Posterior vena cava (tissue), 2 donors: ENCODE data around the gene ZC3H14. TPM values are rescaled to one million over a fixed set of nuclear protein-coding genes. Genes with fewer than 3 reads are reported as not detected.

ENCODE experiments used
- DNase-seq: peaks from one replicate; pipeline ENCODE4 v3.0.0-alpha.2; 2020; ENCODE audit warnings: low spot score
- intact Hi-C, 2 donors: fragments of 100-400 bp; cut with DNase I; formaldehyde crosslinking; loops; one replicate each; pipeline versions ENCODE4 v1.14.1 to v1.14.2; 2022 to 2023
- total RNA-seq, 2 donors: library from RNA; stranded (reverse); fragmentation: NEBNext Ultra II Directional; extraction: Animal tissue kit (Norgen Biotek cat#: 25700); gene quantifications; one replicate each; pipeline ENCODE4 v1.2.1, GENCODE V29; 2021
- donor health status: DM: yes; HTN: yes; CAD: no.
- donor health status: DM: yes; HTN: yes; CAD: no.

The ZC3H14 gene
- total RNA-seq, 2 donors from 2014 or later, result 42.6 to 42.7 TPM

GRCh38 chr14:88597038-88597437 lies 34.2 kb downstream of the ZC3H14 start:
- intact Hi-C loops, result no loop called here
- DNase-seq, result no peak

GRCh38 chr14:88597601-88598000 lies 34.8 kb downstream of the ZC3H14 start:
- DNase-seq, result no peak
- intact Hi-C loops, result no loop called here

GRCh38 chr14:88598097-88598675 lies 35.3 kb downstream of the ZC3H14 start:
- intact Hi-C loops, result no loop called here

DNA sequence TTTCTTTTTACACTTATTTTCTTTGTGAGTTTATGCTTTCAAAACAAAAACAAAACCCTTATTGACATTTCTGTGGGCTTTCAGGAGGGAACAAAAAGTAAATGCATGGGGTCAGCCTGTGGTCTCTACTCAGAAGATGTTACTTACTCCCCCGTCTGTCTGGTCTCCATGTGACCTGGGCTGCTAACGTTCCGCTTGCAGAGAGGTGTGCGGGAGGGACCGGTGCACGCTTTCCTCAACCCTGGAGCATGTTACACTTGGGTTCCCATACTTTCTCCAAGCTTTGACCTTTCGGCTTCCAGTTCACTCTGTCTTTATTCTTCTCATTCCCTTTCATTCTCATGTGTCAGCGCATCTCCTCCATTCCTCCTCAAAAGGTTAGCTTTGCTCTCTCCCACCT lies 36.5 kb downstream of the ZC3H14 start:
- no peak for DNase-seq
- intact Hi-C loops, result no loop called here

More at GRCh38 chr14:88598097-88598675, 35.3 kb downstream of the ZC3H14 start:
- DNase-seq, result no peak

DNA sequence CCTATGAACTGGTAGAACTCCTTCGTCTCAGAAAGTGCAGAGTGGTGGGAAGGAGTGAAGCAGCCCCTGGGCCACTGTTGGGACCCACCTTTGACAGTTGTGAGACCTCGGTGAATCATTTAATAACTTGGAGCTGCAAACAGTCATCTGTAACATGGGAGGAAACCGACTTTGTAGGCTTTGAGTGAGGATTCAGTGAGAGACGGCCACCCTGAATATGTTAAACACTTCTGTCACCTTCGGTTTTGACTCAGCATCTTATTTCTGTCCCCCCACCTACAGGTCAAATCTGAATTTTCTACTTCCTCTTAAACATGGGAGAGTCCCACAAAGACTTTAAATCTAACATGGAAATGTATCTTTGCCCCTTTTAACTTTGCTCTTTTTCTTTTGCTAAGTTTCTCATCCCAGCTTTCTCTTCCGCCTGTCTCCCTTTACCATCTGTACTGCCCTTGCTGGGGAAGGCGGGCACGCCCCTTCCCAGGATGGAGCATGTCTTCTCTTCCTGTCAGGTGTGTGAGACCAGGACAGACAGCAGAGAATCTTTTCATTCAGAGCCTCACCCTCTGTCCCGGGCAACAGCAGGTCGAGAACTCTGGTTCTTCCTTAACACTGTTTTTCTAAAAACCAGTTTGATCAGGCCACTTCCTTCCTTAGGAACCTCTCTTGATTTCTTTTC lies 37.1 kb downstream of the ZC3H14 start:
- no peak for DNase-seq
- intact Hi-C loops, result no loop called here

DNA sequence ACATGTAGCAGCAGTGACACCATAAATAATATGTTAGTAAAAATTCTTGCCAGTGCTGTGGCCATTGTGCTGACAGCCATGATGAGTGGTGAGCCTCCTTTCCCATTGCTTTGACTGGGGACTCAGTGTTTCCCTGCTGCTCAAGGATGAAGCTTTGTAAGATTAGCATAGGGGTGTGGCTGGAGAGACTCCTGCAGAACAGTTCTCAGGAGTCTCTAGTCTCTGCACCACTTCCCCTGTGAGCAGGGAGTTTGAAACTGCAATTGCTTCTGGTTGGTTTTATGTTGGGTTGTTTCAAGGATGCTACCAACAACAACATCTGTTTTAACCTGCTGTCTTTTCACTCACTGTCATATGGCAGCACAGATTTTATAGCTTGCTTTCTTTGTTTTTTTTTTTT lies 41.4 kb downstream of the ZC3H14 start:
- intact Hi-C loops, result no loop called here
- no peak for DNase-seq

DNA sequence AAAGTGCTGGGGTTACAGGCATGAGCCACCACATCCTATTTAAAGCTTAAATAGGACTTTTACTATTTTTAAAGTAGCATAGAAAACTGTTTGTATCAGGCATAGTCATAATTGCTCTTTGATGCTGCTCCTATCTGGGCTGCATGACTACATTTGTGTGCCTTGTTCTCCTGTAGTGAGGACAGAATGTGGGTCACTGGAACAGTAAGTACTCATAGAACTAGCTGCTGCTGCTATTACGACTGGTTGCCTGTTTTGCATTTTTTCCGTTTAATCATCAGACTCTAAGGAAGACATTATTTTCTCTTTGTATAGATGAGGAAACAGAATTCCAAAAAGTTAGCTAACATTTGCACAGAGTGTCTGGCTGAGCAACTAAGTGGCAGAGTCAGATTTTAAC lies 42.8 kb downstream of the ZC3H14 start:
- no peak for DNase-seq
- intact Hi-C loops, result no loop called here

DNA sequence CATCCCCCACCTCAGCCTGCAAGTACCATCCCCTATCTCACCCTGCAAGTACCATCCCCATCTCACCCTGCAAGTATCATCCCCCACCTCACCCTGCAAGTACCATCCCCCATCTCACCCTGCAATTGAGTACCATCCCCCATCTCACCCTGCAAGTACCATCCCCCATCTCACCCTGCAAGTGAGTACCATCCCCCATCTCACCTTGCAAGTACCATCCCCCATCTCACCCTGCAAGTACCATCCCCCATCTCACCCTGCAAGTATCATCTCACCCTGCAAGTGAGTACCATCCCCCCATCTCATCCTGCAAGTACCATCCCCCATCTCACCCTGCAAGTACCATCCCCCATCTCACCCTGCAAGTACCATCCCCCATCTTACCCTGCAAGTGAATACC lies 45.0 kb downstream of the ZC3H14 start:
- no peak for DNase-seq
- intact Hi-C loops, result no loop called here

- intact Hi-C loops, result loop anchor here in 1 of 2 donors (2.0 kb wide), 1 partner anchor 39 kb away; no protein-coding TSS in a partner anchor
- no peak for DNase-seq
Measured at GRCh38 chr14:88611878-88612277, 49.0 kb downstream of the ZC3H14 start.

DNA sequence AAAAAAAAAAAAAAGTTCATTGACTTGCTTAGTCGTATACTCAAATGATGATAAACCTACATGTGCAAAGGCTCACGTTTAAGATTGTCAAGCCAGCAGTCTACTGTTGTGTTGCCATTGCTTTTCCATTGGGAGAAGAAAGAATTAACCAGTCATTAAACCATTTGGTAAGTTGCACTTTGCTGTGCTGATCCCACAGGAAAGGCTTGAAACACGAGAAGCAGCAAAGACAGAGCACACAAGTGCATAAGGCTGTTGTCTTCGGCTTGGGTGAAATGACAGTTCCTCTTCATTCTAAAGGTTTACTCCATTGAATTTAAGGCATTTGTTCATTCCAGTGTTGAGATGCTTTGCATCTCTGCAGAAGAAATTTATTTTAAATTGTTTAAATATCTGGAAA lies 50.1 kb downstream of the ZC3H14 start:
- intact Hi-C loops, result loop anchor here in 1 of 2 donors (2.0 kb wide), 1 partner anchor 40 kb away; no protein-coding TSS in a partner anchor
- DNase-seq, result no peak

DNA sequence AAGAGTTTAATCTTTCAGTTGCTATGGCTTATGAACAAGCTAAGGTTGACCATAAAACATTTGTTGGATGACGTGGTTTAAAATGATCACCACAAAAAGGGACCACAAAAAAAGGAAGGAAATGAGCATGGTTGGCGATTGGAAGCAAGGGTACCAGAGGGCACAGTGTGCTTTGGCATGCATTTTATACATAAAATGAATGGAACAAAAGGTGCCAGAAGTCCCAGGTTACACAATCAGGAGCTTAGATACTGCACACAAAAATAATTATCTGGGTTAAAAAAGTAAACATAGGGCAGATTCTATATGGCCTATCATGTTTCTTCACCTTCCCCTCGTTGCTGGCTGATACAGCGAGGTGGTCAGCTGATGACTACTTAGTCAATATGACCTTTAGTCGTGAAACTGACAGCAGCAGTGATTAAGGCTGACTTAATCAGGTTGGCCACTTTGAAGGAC lies 50.7 kb downstream of the ZC3H14 start:
- no peak for DNase-seq
- intact Hi-C loops, result loop anchor here in 1 of 2 donors (2.0 kb wide), 1 partner anchor 41 kb away; no protein-coding TSS in a partner anchor

- DNase-seq, result no peak
- intact Hi-C loops, result no loop called here
Measured at GRCh38 chr14:88614218-88614907, 51.5 kb downstream of the ZC3H14 start.

- intact Hi-C loops, result no loop called here
- DNase-seq, result no peak
Measured at GRCh38 chr14:88616697-88617096, 53.9 kb downstream of the ZC3H14 start.

DNA sequence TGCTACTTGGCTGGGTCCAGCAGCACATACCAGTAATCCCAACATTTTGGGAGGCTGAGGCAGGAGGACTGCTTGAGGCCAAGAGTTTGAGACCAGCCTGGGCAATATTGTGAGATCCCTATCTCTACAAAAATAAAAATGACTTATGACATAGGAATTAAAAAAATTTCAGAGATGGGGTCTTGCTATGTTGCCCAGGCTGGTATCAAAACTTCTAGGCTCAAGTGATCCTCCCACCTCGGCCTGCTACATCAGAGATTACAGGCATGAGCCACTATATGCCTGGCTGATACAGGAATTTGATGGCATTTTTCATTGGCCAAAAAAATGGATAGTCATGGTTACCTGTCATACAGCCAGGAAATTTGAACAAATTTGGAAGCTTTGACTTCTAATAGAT lies 54.6 kb downstream of the ZC3H14 start:
- intact Hi-C loops, result no loop called here
- no peak for DNase-seq

- intact Hi-C loops, result no loop called here
- DNase-seq, result no peak
Measured at GRCh38 chr14:88618476-88618875, 55.6 kb downstream of the ZC3H14 start.

DNA sequence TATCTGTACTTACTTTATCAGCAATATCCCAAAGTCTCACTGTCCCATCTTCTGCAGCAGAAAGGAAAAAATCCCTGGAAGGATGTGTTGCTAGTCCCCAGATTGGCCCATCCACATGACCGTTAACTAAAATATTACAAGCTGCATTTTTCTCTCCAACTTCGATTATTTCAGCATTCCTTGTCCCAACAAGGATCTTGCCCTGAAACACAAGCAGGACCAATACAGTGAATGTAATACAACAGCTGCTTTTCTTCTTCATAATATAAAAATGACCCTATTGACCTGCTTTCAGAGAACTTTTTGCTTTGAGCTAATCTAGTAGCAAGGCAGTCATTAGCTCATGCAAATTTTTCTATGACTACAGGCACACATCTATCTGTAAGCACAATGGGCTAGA lies 58.3 kb downstream of the ZC3H14 start:
- intact Hi-C loops, result no loop called here
- no peak for DNase-seq

- no peak for DNase-seq
- intact Hi-C loops, result no loop called here
Measured at GRCh38 chr14:88625671-88626070, 62.8 kb downstream of the ZC3H14 start.

- intact Hi-C loops, result no loop called here
Measured at GRCh38 chr14:88628033-88628432, 65.2 kb downstream of the ZC3H14 start.

DNA sequence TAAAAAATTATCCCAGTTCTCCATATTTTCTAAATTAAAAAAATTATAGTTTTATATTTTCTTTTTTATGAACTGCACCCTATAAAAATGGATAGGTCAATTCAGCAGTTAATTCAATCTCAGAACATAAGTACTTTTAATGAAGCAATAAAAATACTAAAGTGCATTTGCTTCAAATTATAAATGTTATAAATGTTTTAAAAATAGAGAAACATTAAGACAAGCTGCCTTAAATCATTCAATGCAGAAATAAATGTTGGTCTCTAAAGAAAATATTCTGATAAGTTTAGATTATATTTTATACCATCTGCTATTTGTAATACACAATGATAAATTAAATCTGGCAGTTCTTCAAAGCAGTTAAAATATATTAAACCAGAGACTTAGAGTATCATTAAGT lies 65.6 kb downstream of the ZC3H14 start:
- no peak for DNase-seq
- intact Hi-C loops, result no loop called here

More at GRCh38 chr14:88628033-88628432, 65.2 kb downstream of the ZC3H14 start:
- no peak for DNase-seq

- no peak for DNase-seq
- intact Hi-C loops, result no loop called here
Measured at GRCh38 chr14:88630565-88630964, 67.7 kb downstream of the ZC3H14 start.
